GM21576 (cell line): ENCODE measurements around the gene DDB1.

Experiments
- ATAC-seq: cut with Tn5 transposase; IDR thresholded peaks from one replicate; pipeline ENCODE4 v1.9.1; 2021; ENCODE audit warnings: mild to moderate bottlenecking, moderate library complexity; ENCODE audit not compliant: unreplicated experiment

DDB1 gene

GRCh38 chr11:61357233-61357893, 24.5 kb upstream of the DDB1 start:
- peak; percentile 38 for ATAC-seq

- ATAC-seq = no peak
Observed at GRCh38 chr11:61356706-61357105, 23.8 kb upstream of the DDB1 start.

- no peak for ATAC-seq
Observed at GRCh38 chr11:61354208-61354607, 21.3 kb upstream of the DDB1 start.

GRCh38 chr11:61353131-61354067, 20.5 kb upstream of the DDB1 start:
- ATAC-seq = no peak

- ATAC-seq = no peak
Observed at GRCh38 chr11:61352038-61352437, 19.1 kb upstream of the DDB1 start.

GRCh38 chr11:61350803-61351202, 17.9 kb upstream of the DDB1 start:
- ATAC-seq = no peak

- ATAC-seq = no peak
Observed at GRCh38 chr11:61350336-61350735, 17.4 kb upstream of the DDB1 start.

GRCh38 chr11:61349916-61350315, 17.0 kb upstream of the DDB1 start:
- ATAC-seq = no peak

- ATAC-seq = no peak
Observed at GRCh38 chr11:61349189-61349751, 16.4 kb upstream of the DDB1 start.

- ATAC-seq = no peak
Observed at GRCh38 chr11:61347916-61348461, 15.1 kb upstream of the DDB1 start.

GRCh38 chr11:61345954-61346843, 13.3 kb upstream of the DDB1 start:
- ATAC-seq = no peak

GRCh38 chr11:61345170-61345610, 12.3 kb upstream of the DDB1 start:
- no peak for ATAC-seq

- no peak for ATAC-seq
Observed at GRCh38 chr11:61343792-61344745, 11.2 kb upstream of the DDB1 start.

GRCh38 chr11:61342207-61342803, 9.4 kb upstream of the DDB1 start:
- ATAC-seq = no peak

- no peak for ATAC-seq
Observed at GRCh38 chr11:61341706-61342105, 8.8 kb upstream of the DDB1 start.

- ATAC-seq = no peak
Observed at GRCh38 chr11:61340979-61341378, 8.1 kb upstream of the DDB1 start.

- no peak for ATAC-seq
Observed at GRCh38 chr11:61339490-61339878, 6.6 kb upstream of the DDB1 start.

GRCh38 chr11:61338783-61339489, 6.0 kb upstream of the DDB1 start:
- no peak for ATAC-seq
